GM19239 (cell line): ENCODE results near the gene RNH1.

ENCODE experiments used
- DNase-seq: peaks from one replicate; pipeline ENCODE4 v3.0.0; 2011; ENCODE audit warnings: low spot score; ENCODE audit not compliant: insufficient read length
- FAIRE-seq: peaks from 2 replicates; lab custom pipeline; 2011; peaks lifted over from hg19 to GRCh38; lab: Jason Lieb, UNC

Gene RNH1

GRCh38 chr11:446891-447290, 60.2 kb downstream of the RNH1 start:
- DNase-seq (no peak), FAIRE-seq (no peak)

DNA sequence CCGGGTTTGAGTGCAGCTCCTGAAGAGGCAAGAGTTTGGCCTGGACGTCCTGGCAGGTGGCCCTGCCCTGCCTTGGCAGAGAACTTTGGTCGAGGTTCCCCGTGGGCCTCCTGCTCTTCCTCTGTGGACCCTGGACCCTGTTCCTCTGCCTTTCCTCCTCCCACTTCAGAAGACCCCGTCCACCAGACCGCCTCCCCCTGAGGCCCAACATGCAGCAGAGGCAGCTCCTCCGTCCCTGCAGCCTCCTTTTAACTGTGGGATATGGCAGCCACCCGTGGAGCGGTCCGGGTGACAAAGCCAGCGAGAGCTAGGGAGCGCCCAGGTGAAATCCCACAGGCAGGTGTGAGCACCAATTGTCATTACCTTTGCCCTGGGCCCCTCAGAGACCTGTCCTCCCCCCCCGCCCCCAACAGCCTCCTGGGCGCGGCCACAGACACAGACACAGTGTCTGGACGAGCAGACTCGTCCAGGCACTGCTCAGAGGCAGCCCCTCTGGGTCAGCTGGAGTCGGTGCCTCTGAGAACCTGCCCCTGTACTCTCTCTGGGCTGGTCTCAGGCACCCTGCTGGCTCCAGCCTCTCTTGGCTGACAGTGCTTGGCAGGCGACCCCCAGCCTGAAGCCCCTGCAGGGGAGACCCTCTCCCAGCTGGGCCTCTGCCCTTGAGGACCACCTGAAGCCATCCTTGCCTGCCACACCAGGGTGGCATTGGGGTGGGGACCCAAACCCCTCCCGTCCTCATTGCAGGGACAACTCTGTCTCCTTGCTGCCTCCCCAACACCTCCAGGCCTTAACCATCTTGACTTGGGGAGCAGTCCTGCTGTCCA, 61.1 kb downstream of the RNH1 start:
- FAIRE-seq, result no peak
- no peak for DNase-seq
